HFFc6 (cell line): ENCODE measurements around the gene GRAMD1B. TPM values are rescaled to one million over a fixed set of nuclear protein-coding genes. Genes with fewer than 3 reads are reported as not detected.
"Not testable (repeated sequence)": the region's sequence is repeated elsewhere in the genome, so short reads cannot be mapped to it uniquely, and the experiment has no call there.

Source experiments
- DNase-seq: peaks from one replicate; pipeline ENCODE4 v3.0.0-alpha.2; 2018
- H3K27ac Mint-ChIP-seq: 2 replicates; pipeline ENCODE4 v1.8.0; 2020; ENCODE audit warnings: mild to moderate bottlenecking, mixed read lengths
- H3K27me3 Mint-ChIP-seq: 2 replicates; pipeline ENCODE4 v1.8.0; 2021; ENCODE audit warnings: mild to moderate bottlenecking, moderate library complexity, mixed read lengths; ENCODE audit not compliant: insufficient read depth
- H3K36me3 Mint-ChIP-seq: 2 replicates; pipeline ENCODE4 v1.8.0; 2021; ENCODE audit warnings: low read depth, mixed read lengths
- H3K4me1 Mint-ChIP-seq: 2 replicates; pipeline ENCODE4 v1.8.0; 2020; ENCODE audit warnings: low read depth, mixed read lengths
- H3K4me3 Mint-ChIP-seq: 2 replicates; pipeline ENCODE4 v1.8.0; 2020; ENCODE audit warnings: mild to moderate bottlenecking, moderate library complexity, mixed read lengths
- H3K9me3 Mint-ChIP-seq: 2 replicates; pipeline ENCODE4 v1.8.0; 2020; ENCODE audit warnings: mild to moderate bottlenecking, mixed read lengths
- CTCF ChIP-seq: fragments of 200-600 bp; sonication (generic); IDR thresholded peaks from 2 replicates; pipeline ENCODE4 v1.5.0; 2021; ENCODE audit warnings: antibody characterized with exemption, mild to moderate bottlenecking
- total RNA-seq, 6 experiments: library from RNA; stranded (reverse); fragmentation: NEBNext Ultra II Directional; extraction: Animal tissue kit (Norgen Biotek cat#: 25700); gene quantifications; 2 replicates in 1 of 6; 3 replicates in 5 of 6; pipeline ENCODE4 v1.2.3, GENCODE V29; 2021

The GRAMD1B gene
- total RNA-seq, 6 experiments from 2014 or later, result 46.1 to 54.5 (median 51.3) TPM

GRCh38 chr11:123454796-123455195 is 24.7 kb downstream of the GRAMD1B start:
- H3K27me3 Mint-ChIP-seq, result no peaks in the 10 kb centered on the region
- DNase-seq, result no peak
- H3K9me3 Mint-ChIP-seq, result no peaks in the 10 kb centered on the region
- peak overlapping the region; percentile 92 for H3K27ac Mint-ChIP-seq
- TF ChIP-seq CTCF, result no peak
- H3K4me3 Mint-ChIP-seq, result peak overlapping the region; percentile 50
- peaks cover 26% of the 10 kb centered on the region for H3K36me3 Mint-ChIP-seq
- peaks cover 92% of the 10 kb centered on the region for H3K4me1 Mint-ChIP-seq

- not testable (repeated sequence) for H3K9me3 Mint-ChIP-seq, DNase-seq, H3K27me3 Mint-ChIP-seq
- peaks cover 83% of the 10 kb centered on the region for H3K4me1 Mint-ChIP-seq
- peak overlapping the region; percentile 69 for H3K27ac Mint-ChIP-seq
- peak overlapping the region; percentile 39 for H3K4me3 Mint-ChIP-seq
- H3K36me3 Mint-ChIP-seq, result peaks cover 38% of the 10 kb centered on the region
Observed at GRCh38 chr11:123456448-123456847, 26.4 kb downstream of the GRAMD1B start.

GRCh38 chr11:123457187-123457770 is 27.2 kb downstream of the GRAMD1B start:
- no peak for TF ChIP-seq CTCF
- DNase-seq, result no peak
- Mint-ChIP-seq H3K9me3 (no peaks in the 10 kb centered on the region), H3K4me3 (no peak overlapping the region), H3K27me3 (no peaks in the 10 kb centered on the region), H3K36me3 (peaks cover 40% of the 10 kb centered on the region), H3K4me1 (peaks cover 74% of the 10 kb centered on the region), H3K27ac (no peak overlapping the region; the same call in 1 of the 2 replicates)

GRCh38 chr11:123458501-123458900 is 28.4 kb downstream of the GRAMD1B start:
- Mint-ChIP-seq H3K27ac (peak overlapping the region; percentile 44), H3K4me1 (peaks cover 68% of the 10 kb centered on the region), H3K36me3 (peaks cover 40% of the 10 kb centered on the region), H3K9me3 (no peaks in the 10 kb centered on the region), H3K27me3 (no peaks in the 10 kb centered on the region), H3K4me3 (no peak overlapping the region)
- no peak for DNase-seq
- no peak for TF ChIP-seq CTCF

- no peak for TF ChIP-seq CTCF
- H3K36me3 Mint-ChIP-seq, result peaks cover 49% of the 10 kb centered on the region
- no peaks in the 10 kb centered on the region for H3K27me3 Mint-ChIP-seq
- H3K4me1 Mint-ChIP-seq, result peaks cover 63% of the 10 kb centered on the region
- no peaks in the 10 kb centered on the region for H3K9me3 Mint-ChIP-seq
- H3K27ac Mint-ChIP-seq, result no peak overlapping the region
- H3K4me3 Mint-ChIP-seq, result no peak overlapping the region
- no peak for DNase-seq
Observed at GRCh38 chr11:123460012-123460700, 30.1 kb downstream of the GRAMD1B start.

- H3K36me3 Mint-ChIP-seq, result peaks cover 44% of the 10 kb centered on the region
- H3K27ac Mint-ChIP-seq, result no peak overlapping the region
- TF ChIP-seq CTCF, result no peak
- H3K27me3 Mint-ChIP-seq, result no peaks in the 10 kb centered on the region
- H3K4me1 Mint-ChIP-seq, result peaks cover 62% of the 10 kb centered on the region
- no peaks in the 10 kb centered on the region for H3K9me3 Mint-ChIP-seq
- no peak for DNase-seq
- no peak overlapping the region for H3K4me3 Mint-ChIP-seq
Observed at GRCh38 chr11:123461164-123461563, 31.1 kb downstream of the GRAMD1B start.

- not testable (repeated sequence) for H3K27me3 Mint-ChIP-seq, H3K4me3 Mint-ChIP-seq, DNase-seq, H3K27ac Mint-ChIP-seq, H3K9me3 Mint-ChIP-seq
- Mint-ChIP-seq H3K36me3 (peaks cover 30% of the 10 kb centered on the region), H3K4me1 (peaks cover 64% of the 10 kb centered on the region)
Observed at GRCh38 chr11:123465667-123466066, 35.6 kb downstream of the GRAMD1B start.

- H3K27me3 Mint-ChIP-seq, DNase-seq, H3K4me3 Mint-ChIP-seq, H3K9me3 Mint-ChIP-seq: not testable (repeated sequence)
- peaks cover 29% of the 10 kb centered on the region for H3K36me3 Mint-ChIP-seq
- H3K4me1 Mint-ChIP-seq, result peaks cover 69% of the 10 kb centered on the region
- H3K27ac Mint-ChIP-seq, result peak overlapping the region; percentile 46
Observed at GRCh38 chr11:123466172-123466571, 36.1 kb downstream of the GRAMD1B start.
